ENCODE results near the gene SPIC.
"Not testable (repeated sequence)": the region's sequence is repeated elsewhere in the genome, so short reads cannot be mapped to it uniquely, and the experiment has no call there.

Gene SPIC

GRCh38 chr12:101474711-101475386, at the start of gene SPIC:
Gene SPIC, plus strand, starts transcription at chr12:101475336. Its CDS starts 1,569 bp downstream, at chr12:101476905.
- no peak for DNase-seq

- no peak for DNase-seq
These were observed 44.7 kb upstream of the SPIC start for GRCh38 chr12:101430456-101430855.

GRCh38 chr12:101436136-101436535, 39.0 kb upstream of the SPIC start:
- no peak for DNase-seq

DNA sequence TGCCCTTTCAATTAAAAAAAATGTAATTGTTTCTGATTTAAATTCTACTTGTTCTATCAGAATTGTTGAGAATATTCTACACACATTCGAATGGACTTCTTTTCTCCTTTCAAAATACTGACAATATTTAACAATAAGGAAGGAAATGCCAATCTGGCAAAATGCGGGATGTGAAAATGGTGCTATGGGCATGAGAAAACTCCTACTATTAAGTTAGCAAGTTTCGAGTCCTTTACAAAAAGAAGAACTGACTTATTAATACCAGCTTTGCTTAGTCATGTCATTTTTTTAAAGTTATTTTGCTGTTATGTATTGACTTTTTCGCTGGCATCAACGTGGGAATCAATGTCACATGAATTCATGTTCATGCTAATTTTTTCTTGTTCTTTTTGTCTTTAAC, 35.9 kb upstream of the SPIC start:
- no peak for DNase-seq

DNA sequence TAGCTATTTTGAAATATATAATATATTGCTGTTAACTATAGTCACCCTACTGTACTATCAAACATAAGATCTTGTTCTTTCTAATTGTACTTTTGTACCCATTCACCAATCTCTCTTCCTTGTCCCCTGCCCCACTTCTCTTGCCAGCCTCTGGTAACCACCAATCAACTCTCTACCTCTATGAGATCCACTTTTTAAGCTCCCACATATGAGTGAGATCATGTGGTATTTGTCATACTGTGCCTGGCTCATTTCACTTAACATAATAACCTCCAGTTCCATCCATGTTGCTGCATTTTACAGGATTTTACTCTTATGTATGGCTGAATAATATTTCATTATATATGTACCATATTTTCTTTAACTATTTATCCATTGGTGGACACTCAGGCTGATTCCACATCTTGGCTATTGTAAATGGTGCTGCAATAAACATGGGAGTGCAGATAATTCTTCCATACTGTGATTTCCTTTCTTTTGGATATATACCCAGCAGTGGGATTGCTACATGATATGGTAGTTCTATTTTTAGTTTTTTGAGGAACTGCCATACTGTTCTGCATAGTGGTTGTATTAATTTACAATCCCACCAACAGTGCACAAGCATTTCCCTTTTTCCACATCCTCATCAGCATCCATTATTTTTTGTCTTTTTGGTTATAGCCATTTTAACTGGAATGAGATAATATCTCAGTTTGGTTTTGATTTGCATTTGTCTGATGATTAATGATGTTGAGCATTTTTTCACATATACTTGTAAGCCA, 33.5 kb upstream of the SPIC start:
- no peak for DNase-seq

DNA sequence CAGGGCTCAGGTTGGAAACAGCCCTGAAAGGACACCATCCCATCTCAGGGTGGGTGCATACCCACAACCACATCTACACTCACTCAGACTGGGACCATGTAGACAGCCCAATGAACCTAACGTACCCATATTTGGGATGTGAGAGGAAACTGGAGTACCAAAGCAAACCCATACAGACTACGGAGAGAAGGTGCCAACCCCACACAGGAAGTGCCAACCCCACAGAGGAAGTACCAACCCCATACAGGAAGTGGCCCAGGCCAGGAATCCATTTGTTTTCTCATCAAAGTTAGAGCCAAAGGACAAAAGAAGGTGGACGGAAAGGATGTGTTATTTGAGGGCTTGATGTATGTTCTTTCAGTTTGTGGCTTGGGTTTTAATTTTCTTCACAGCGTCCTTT, 19.5 kb upstream of the SPIC start:
- peak; percentile 23 to 34 for DNase-seq

DNA sequence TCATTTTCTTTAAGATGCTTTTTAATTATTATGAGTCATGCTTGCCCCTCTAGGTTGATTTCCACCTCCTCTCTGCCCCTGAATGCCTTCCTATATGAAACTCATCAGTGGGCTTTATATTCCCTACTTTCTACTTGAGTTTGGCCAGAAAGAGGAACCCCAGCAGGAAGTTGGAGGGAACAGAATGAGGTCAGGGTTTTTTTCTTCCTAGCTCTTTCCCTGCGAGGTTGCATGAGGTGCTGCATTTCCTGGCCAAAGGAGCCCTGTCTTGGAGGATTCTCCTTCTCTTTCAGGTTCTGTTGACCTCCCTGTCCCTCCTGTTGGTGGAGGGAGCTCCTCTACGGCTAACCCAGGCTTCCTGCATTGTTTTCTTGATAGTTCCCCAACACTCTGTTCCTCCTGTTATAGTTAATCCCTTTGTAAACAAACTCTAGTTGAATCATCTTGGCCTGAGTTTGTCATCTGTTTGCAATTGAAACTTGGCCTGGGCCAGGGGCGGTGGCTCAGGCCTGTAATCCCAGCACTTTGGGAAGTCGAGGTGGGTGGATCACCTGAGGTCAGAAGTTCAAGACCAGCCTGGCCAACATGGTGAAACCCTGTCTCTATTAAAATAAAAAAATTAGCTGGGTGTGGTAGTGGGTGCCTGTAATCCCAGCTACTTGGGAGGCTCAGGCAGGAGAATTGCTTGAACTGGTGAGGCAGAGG, 15.3 kb upstream of the SPIC start:
- no peak for DNase-seq

DNA sequence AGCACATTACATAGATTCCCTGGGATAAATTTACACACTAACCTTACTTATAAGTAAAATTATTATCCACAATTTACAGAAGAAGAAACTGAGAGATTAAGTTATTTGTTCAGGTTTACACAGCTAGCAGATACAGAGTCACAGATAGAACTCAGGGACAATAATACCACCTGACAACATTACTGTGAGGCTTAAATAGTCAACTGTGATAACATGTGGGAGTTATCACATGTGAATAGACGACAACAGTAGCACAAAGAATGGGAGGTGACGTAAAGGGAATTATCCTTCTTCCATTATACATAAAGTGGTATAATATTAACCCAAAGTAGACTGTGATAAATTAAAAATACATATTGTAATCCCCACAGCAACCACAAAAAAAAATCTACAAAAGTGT, 6.2 kb upstream of the SPIC start:
- no peak for DNase-seq

- DNase-seq: no peak
These were observed 4.2 kb upstream of the SPIC start for GRCh38 chr12:101470939-101471338.

DNA sequence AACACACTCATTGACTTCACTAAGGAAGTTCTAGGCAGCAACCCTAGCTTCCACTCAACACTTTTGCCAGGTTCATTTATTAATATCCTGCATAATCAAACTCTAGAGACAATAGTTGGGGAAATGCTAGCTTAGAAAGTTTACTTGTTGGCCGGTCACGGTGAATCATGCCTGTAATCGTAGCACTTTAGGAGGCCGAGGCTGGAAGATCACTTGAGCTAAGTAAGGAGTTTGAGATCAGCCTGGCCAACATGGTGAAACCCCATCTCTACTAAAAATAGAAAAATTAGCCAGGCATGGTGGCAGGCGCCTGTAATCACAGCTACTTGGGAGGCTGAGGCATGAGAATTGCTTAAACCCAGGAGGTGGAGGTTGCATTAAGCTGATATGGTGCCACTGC, 3.3 kb upstream of the SPIC start:
- not testable (repeated sequence) for DNase-seq

GRCh38 chr12:101474248-101474647, 888 bp upstream of the SPIC start:
- DNase-seq: no peak

GRCh38 chr12:101475751-101476305, 692 bp downstream of the SPIC start:
- DNase-seq: no peak

DNA sequence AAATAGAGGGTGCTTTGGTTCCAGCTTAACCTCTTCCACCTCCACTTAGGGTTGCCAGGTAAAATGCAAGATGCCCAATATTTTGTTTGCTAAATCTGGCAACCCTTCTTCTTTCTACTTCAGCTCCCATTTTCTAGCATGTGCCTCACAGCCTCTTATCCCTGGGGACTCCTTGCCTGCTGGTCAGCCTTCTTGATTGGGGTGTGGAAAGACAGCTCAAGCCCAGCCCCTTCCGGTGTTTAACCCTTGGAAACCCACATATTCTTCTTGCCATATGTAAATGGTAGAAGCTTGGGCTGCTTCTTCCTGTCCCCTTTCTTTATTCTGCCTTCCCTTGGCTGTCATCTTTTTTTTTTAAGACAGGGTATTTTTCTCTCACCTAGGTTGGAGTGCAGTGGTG, 5.7 kb downstream of the SPIC start:
- DNase-seq: no peak

DNA sequence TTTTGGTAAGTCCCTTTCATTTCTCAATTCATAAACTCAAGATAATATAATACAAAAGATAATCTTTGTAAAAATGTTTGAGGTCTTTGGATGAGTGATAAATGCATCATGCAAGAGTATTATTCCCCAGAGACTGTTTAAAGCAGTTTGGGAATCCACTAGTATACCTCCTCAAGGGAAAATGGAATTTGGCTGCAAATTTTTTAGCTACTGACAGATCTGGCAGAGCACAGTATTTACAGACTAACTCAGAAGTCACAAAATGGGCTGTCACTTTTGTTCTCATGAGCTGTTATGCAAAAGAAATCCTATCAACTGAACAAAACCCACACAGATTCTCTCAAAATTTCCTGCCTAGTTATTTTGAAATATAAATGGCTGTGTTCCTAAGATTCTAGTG, 9.9 kb downstream of the SPIC start:
- DNase-seq: no peak

GRCh38 chr12:101488469-101488868, 13.3 kb downstream of the SPIC start:
- no peak for DNase-seq

- DNase-seq: no peak
These were observed 15.3 kb downstream of the SPIC start for GRCh38 chr12:101490286-101490920.

GRCh38 chr12:101491329-101491728, 16.2 kb downstream of the SPIC start:
- no peak for DNase-seq

DNA sequence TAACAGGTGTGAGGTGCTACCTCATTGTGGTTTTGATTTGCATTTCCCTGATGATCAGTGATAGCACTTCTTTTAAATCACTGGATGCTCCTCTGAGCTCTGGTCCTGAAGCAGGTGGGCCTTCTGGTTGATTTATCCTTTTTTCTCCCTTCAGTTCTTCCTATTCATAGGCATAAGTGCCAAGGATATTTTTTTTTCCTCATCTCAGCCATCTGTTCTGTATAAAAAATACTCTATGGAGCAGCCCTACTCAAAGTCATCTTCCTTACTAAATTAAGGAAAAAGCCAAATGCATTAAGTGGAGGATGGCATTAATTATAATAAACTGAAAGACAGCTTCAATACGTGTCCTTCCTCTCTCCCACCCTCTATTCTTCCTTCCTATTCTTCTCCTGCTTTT, 18.4 kb downstream of the SPIC start:
- no peak for DNase-seq

GRCh38 chr12:101498252-101498651, 23.1 kb downstream of the SPIC start:
- DNase-seq: no peak

DNA sequence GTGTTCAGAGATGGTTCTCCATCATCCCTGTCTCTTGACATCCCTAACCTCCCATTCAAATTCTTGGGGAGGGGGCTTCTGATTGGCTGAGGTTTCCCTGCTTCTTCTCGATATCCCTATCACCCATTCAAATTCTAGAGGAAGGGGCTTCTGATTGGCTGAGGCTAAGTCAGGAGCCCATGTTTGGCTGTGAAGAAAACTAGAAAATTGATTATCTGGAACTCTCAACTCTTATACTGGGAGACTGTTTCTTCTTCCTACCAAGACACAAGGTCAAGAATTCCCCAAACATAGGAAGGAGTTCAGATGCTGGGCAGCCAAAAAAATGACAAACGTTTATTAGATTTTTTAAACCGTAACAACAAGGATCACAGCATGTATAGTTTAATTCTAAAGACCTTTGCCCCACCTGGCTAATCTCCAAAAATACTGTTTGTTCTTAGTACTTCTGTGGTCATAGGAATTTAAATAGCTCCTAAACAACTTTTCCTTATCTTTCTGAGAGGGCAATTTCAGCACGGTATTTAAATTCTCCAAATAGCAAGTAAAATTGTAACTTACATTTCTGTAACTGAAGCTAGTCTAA, 26.4 kb downstream of the SPIC start:
- no peak for DNase-seq

- no peak for DNase-seq
These were observed 46.0 kb downstream of the SPIC start for GRCh38 chr12:101521136-101521535.

- no peak for DNase-seq
These were observed 52.5 kb downstream of the SPIC start for GRCh38 chr12:101527682-101528081.

All from CD4-positive, alpha-beta T cell treated with Interleukin-4 for 1 hour (primary cell).